WTC11 (cell line): ENCODE measurements around the gene DLGAP3.

Experiments used
- ATF2 ChIP-seq: sonication (generic); formaldehyde crosslinking; IDR thresholded peaks from 2 replicates; pipeline ENCODE4 v1.8.1; 2022; ENCODE audit warnings: low read depth, missing genetic modification reagents, borderline replicate concordance
- CREM ChIP-seq: sonication (generic); formaldehyde crosslinking; IDR thresholded peaks from 2 replicates; pipeline ENCODE4 v1.8.1; 2022; ENCODE audit warnings: mild to moderate bottlenecking, missing genetic modification reagents, moderate library complexity
- NR3C1 ChIP-seq: sonication (generic); formaldehyde crosslinking; conservative IDR thresholded peaks from 2 replicates; pipeline ENCODE4 v1.8.1; 2023; ENCODE audit warnings: low read depth, mild to moderate bottlenecking, missing genetic modification reagents
- SP1 ChIP-seq: sonication (generic); formaldehyde crosslinking; conservative IDR thresholded peaks from 2 replicates; pipeline ENCODE4 v1.8.1; 2022; ENCODE audit warnings: missing genetic modification reagents
- TF ChIP-seq, protein P1 (sequence below): fragments of 200-600 bp; IDR thresholded peaks from 2 replicates; pipeline ENCODE4 v1.8.0; 2022; ENCODE audit warnings: antibody characterized with exemption

- TF ChIP-seq, protein P1, sequence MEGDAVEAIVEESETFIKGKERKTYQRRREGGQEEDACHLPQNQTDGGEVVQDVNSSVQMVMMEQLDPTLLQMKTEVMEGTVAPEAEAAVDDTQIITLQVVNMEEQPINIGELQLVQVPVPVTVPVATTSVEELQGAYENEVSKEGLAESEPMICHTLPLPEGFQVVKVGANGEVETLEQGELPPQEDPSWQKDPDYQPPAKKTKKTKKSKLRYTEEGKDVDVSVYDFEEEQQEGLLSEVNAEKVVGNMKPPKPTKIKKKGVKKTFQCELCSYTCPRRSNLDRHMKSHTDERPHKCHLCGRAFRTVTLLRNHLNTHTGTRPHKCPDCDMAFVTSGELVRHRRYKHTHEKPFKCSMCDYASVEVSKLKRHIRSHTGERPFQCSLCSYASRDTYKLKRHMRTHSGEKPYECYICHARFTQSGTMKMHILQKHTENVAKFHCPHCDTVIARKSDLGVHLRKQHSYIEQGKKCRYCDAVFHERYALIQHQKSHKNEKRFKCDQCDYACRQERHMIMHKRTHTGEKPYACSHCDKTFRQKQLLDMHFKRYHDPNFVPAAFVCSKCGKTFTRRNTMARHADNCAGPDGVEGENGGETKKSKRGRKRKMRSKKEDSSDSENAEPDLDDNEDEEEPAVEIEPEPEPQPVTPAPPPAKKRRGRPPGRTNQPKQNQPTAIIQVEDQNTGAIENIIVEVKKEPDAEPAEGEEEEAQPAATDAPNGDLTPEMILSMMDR, result no peak
- TF ChIP-seq SP1 (CRISPR knock-in tag), result no peak
- no peak for TF ChIP-seq NR3C1 (CRISPR knock-in tag)
- no peak for TF ChIP-seq CREM (CRISPR knock-in tag)
- TF ChIP-seq ATF2, result no peak
These were observed 2.6 kb downstream of the DLGAP3 start for GRCh38 chr1:34926894-34927293.
